NCI-H2171 treated with DMSO at 0.1 percent for 48 hours (cell line): Measurements from ENCODE around the gene LNPEP.
A peak's percentile ranks its signal among the peaks of the same experiment; 100 is the strongest.

Experiments used
- DNase-seq: peaks from one replicate; lab custom pipeline; 2025; lab: John Stamatoyannopoulos, UW

LNPEP gene

GRCh38 chr5:96961053-96961452, 25.2 kb downstream of the LNPEP start:
- DNase-seq: no peak

- DNase-seq: no peak
These were observed 26.7 kb downstream of the LNPEP start for GRCh38 chr5:96962540-96962991.

GRCh38 chr5:96963267-96963666, 27.4 kb downstream of the LNPEP start:
- DNase-seq: no peak

GRCh38 chr5:96966801-96967200, 30.9 kb downstream of the LNPEP start:
- DNase-seq: no peak

GRCh38 chr5:96967400-96967799, 31.5 kb downstream of the LNPEP start:
- no peak for DNase-seq

- DNase-seq: no peak
These were observed 32.2 kb downstream of the LNPEP start for GRCh38 chr5:96968074-96968473.

- no peak for DNase-seq
These were observed 32.7 kb downstream of the LNPEP start for GRCh38 chr5:96968614-96969013.

- no peak for DNase-seq
These were observed 33.5 kb downstream of the LNPEP start for GRCh38 chr5:96969366-96969765.

- no peak for DNase-seq
These were observed 36.9 kb downstream of the LNPEP start for GRCh38 chr5:96972599-96973334.

- DNase-seq: no peak
These were observed 37.9 kb downstream of the LNPEP start for GRCh38 chr5:96973532-96974401.

GRCh38 chr5:96975656-96976055, 39.8 kb downstream of the LNPEP start:
- no peak for DNase-seq

- DNase-seq: no peak
These were observed 41.3 kb downstream of the LNPEP start for GRCh38 chr5:96977228-96977627.

- DNase-seq: no peak
These were observed 43.1 kb downstream of the LNPEP start for GRCh38 chr5:96978812-96979449.

- no peak for DNase-seq
These were observed 48.8 kb downstream of the LNPEP start for GRCh38 chr5:96984506-96985192.

GRCh38 chr5:96986450-96986849, 50.6 kb downstream of the LNPEP start:
- DNase-seq: no peak

- DNase-seq: no peak
These were observed 54.2 kb downstream of the LNPEP start for GRCh38 chr5:96990102-96990501.

GRCh38 chr5:96991708-96992107, 55.8 kb downstream of the LNPEP start:
- DNase-seq: no peak

- no peak for DNase-seq
These were observed 57.9 kb downstream of the LNPEP start for GRCh38 chr5:96993760-96994159.

- DNase-seq: no peak
These were observed 58.6 kb downstream of the LNPEP start for GRCh38 chr5:96994493-96994892.

- DNase-seq: no peak
These were observed 59.5 kb downstream of the LNPEP start for GRCh38 chr5:96995419-96995818.

GRCh38 chr5:96997265-96997859, 61.5 kb downstream of the LNPEP start:
- DNase-seq: peak; percentile 15

- no peak for DNase-seq
These were observed 64.0 kb downstream of the LNPEP start for GRCh38 chr5:96999856-97000255.
